ENCODE results near the gene CLSTN2.

Gene CLSTN2

GRCh38 chr3:140023616-140024530 lies 88.9 kb downstream of the CLSTN2 start:
- TF ChIP-seq ZNF274 (IDR thresholded peaks at IDR 0.05; ENCODE audit: low read depth, low read length) = no peak
- H3K4me3 ChIP-seq (ENCODE audit: low read length) = no peak overlapping the region

DNA sequence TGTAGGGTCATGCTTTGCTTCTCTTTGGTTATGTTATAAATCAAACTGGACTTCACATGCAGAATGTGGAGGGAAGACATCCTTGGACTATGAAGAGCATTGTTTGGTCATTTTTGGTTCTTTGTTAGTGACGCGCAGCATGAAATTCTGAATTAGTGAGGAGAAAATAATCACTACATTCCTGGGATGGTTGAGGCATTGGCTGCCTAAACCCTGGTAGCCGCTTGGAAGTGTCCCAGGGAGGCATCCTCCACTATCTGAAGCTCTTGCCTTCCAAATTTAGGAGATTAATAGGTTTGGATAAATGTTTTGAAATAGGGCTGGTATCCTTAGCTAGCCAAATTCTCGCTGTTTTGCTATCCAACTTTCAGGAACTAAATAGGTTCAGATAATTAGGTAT lies 96.2 kb downstream of the CLSTN2 start:
- TF ChIP-seq ZNF274 (IDR thresholded peaks at IDR 0.05; ENCODE audit: low read depth, low read length) = no peak
- no peak overlapping the region for H3K4me3 ChIP-seq (ENCODE audit: low read length)

- H3K4me3 ChIP-seq (ENCODE audit: low read length) = no peak overlapping the region
- no peak for TF ChIP-seq ZNF274 (IDR thresholded peaks at IDR 0.05; ENCODE audit: low read depth, low read length)
These were observed 99.1 kb downstream of the CLSTN2 start for GRCh38 chr3:140034058-140034457.

DNA sequence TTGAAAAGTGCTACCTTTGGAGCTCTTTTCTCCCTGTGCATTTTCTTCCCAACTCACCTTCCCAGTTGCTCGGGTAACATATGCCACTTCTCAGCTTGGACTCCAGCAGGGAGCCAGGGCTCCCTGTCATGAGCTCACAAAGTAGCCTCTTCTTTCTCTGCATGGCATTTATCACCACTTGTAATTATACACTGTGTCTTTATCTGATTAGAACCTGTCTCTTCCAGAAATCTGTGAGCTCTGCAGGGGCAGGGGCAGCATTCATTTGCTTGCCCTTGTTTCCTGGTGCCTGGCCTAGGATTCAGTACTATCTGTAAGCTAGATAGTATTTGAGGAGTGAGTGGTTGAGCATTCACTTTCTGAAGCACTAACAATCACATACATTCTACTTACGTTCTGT lies 100.9 kb downstream of the CLSTN2 start:
- TF ChIP-seq ZNF274 (IDR thresholded peaks at IDR 0.05; ENCODE audit: low read depth, low read length) = no peak
- H3K4me3 ChIP-seq (ENCODE audit: low read length) = no peak overlapping the region

DNA sequence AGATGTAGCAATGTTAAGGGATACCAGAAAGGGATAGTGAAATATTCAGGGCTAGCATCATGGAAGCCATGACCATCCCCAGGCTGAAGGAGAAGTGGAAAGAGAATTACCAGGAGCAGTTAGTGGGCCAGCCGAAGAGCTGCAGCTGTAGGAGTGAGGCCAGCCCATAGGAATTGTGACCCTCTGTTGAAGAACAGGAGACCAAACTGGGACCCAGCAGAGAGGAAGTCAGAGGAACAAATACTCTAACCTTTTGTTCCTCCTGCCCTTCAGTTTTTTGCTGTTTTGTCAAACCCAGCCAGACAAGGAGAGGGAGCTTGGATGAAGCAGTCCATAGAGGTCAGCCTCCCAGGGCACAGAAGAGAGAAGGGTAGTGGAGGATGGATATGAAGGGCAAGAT lies 115.4 kb downstream of the CLSTN2 start:
- no peak overlapping the region for H3K4me3 ChIP-seq (ENCODE audit: low read length)
- no peak for TF ChIP-seq ZNF274 (IDR thresholded peaks at IDR 0.05; ENCODE audit: low read depth, low read length)

DNA sequence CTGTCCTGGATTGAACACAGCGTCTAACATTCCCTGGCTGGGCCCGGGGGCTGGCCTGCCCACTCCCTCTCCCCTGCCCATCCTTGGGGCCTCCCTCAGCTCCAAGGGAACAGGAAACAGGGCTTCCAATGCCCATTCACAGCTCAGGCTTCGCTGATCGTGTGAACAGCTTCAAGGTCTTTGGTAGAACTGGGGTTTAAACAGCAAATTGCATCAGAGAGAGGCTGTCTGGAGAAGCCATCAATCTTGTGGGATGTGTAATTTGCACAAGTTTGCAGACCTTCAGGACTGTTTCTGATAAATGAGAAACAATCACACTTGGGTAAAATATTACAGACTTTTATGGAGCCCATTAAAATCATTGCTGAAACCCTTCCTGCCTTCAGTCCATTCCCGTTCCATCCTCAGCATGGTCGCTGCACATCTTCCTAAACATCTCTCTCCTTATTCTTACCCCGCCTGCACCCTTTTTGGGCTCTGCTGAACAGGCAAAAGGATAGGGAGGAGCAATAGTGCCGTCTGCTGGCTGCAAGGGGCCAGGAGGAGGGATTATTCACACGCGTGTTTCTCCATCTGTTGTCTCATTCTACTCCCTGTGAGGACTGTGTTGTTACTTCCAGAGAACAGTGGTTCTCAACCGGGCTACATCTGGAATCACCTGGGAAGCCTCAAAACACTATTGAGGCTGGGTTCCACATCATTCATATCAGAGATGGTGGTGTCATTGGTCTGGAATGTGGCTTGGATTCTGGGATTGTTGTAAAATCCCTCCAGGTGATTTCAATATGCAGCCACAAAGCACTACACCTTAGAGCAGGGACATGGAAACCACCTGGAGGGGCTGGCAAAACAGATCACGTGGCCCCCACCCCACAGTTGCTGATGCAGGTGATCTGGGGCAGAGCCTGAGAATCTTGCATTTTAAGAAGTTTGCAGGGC lies 116.3 kb downstream of the CLSTN2 start:
- H3K4me3 ChIP-seq (ENCODE audit: low read length) = no peak overlapping the region
- no peak for TF ChIP-seq ZNF274 (IDR thresholded peaks at IDR 0.05; ENCODE audit: low read depth, low read length)

DNA sequence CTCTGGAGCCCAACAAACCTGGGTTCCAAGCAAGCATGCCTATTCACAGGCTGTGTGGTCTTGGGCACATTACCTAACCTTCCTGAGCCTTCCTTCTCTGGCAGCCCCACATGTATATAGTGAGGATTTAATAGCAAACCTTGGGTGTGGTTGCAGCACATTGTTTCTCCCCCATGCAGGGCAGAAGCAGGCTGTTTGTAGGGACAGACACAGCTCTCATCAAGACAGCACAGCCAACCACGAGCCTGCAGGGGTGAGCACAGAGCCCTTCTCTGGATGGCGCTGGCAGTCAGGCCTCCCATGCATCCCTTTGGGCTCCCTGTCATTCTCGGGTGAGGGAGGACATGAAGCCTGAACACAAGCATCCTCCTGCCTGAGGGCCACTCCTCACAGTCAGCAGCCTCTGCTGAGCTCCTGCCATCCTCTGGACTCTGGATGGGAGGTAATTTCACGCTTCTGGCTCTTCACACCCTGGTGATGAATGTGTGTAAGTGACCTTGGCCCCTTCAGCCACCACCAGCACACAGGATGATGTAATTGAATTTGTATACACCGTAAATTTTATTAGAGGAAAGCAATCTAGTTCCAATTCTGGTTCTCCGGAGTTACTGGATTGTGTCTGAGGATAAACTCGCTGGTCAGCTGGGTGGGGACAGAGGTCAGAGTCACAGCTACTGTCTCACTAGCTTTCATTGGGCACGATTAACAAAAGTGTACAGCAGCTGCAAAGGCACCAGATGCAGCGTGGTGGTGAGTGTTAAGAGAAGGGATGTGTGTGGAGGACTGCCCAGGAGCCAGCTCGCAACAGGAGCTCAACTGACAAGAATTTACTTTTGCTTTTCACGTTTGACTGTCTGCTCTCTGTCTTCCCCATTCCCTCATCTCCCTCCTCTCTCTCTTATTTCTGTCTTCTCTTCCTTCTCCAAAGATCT lies 118.1 kb downstream of the CLSTN2 start:
- TF ChIP-seq ZNF274 (IDR thresholded peaks at IDR 0.05; ENCODE audit: low read depth, low read length) = no peak
- no peak overlapping the region for H3K4me3 ChIP-seq (ENCODE audit: low read length)

DNA sequence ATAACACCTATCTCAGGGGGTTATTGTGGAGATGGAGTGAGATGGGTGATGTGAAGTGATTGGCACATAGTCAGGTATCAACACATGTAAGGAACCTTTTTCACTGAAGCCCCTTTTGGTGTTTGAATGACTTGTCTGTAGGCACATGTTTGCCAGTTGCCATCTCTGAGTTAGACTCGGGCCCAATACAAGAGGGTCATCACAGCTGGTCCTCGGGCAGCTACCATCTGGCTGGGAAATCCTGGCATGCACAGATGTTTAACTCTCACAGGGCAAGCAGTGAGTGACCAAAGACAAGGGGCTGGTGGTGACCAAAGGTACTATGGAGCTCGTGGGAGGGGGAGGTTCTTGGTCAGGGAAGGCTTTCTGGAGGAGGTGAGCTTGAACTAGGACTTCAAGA lies 118.8 kb downstream of the CLSTN2 start:
- TF ChIP-seq ZNF274 (IDR thresholded peaks at IDR 0.05; ENCODE audit: low read depth, low read length) = no peak
- no peak overlapping the region for H3K4me3 ChIP-seq (ENCODE audit: low read length)

- no peak for TF ChIP-seq ZNF274 (IDR thresholded peaks at IDR 0.05; ENCODE audit: low read depth, low read length)
- no peak overlapping the region for H3K4me3 ChIP-seq (ENCODE audit: low read length)
These were observed 120.3 kb downstream of the CLSTN2 start for GRCh38 chr3:140055092-140055791.

GRCh38 chr3:140056047-140056446 lies 121.1 kb downstream of the CLSTN2 start:
- no peak overlapping the region for H3K4me3 ChIP-seq (ENCODE audit: low read length)
- TF ChIP-seq ZNF274 (IDR thresholded peaks at IDR 0.05; ENCODE audit: low read depth, low read length) = no peak

- no peak overlapping the region for H3K4me3 ChIP-seq (ENCODE audit: low read length)
- TF ChIP-seq ZNF274 (IDR thresholded peaks at IDR 0.05; ENCODE audit: low read depth, low read length) = no peak
These were observed 126.2 kb downstream of the CLSTN2 start for GRCh38 chr3:140061211-140061610.

DNA sequence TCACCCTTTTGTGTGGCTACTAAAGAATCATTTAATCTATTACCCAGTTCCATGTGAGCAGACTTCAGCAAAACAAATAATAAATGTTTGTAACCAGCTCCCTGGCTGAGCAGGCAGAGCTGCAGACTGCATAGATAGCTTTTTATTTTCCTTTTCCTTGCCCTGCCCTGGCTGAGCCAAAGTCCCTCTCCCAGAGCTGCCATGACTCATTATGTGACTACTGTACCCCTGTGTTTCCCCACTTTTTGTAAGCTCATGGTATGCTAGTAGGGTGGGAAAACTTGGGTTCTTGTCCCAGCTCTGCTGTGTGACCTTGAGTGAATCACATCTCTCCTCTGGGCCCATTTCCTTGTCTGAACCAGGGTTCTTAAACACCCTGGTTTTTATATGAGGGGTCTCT lies 127.5 kb downstream of the CLSTN2 start:
- H3K4me3 ChIP-seq (ENCODE audit: low read length) = no peak overlapping the region
- TF ChIP-seq ZNF274 (IDR thresholded peaks at IDR 0.05; ENCODE audit: low read depth, low read length) = no peak

DNA sequence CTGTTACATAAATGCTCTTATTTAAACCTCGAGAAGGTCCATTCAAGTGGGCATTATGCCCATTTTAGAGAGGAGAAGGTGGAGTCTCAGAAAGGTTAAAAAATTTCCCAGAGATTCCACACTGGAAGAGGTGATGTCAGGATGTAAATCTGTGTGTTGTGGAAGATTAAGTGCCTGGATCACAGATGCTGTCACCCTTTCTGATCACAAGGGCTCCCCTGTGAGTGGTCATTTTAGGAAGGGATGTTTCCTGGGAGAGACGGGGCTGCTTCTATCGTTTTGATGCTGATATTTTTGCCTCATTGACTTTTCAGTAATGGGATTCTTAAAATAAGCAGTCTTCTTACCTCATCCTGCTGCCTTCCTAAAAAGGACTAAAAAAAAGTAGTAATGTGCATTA lies 132.5 kb downstream of the CLSTN2 start:
- H3K4me3 ChIP-seq (ENCODE audit: low read length) = no peak overlapping the region
- TF ChIP-seq ZNF274 (IDR thresholded peaks at IDR 0.05; ENCODE audit: low read depth, low read length) = no peak
